ENCODE results near the gene TGM4. TPM values are rescaled to one million over a fixed set of nuclear protein-coding genes. Genes with fewer than 3 reads are reported as not detected.

TGM4 gene
- total RNA-seq, 1 experiment from 2014 or later = 0.61 TPM

DNA sequence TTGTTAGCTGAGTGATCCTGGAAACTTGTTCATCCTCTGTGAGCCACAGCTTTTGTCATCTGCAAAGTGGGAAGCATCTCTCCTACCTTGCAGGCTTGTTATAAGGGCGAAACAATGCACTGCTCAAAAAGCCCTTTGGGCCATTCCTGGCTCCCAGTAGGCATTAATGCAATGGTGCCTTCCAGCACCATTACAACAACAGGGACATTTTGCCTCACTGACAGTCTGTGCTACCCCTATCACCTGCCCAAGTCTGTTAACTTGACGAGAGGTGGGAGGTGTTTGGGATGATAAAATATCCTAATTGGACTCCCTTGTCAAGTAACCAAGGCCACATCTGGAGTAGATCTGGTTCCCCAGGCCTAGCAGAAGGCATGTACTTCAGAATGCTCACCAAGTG, 57.4 kb downstream of the TGM4 start:
- no TSS peak for BruUV-seq (replicated peaks)
- no peak overlapping the region for H2AFZ ChIP-seq
- CTCF ChIA-PET = no interaction called here
- H3K79me2 ChIP-seq (ENCODE audit: low read depth) = no peaks in the 10 kb centered on the region
- no peaks in the 10 kb centered on the region for H3K4me1 ChIP-seq (replicated peaks; ENCODE audit: insufficient read depth)
- no peak overlapping the region for H3K4me2 ChIP-seq
- no peak for DNase-seq
- H3K36me3 ChIP-seq (ENCODE audit: low read depth) = no peaks in the 10 kb centered on the region
- no peaks in the 10 kb centered on the region; the same call in 1 of the 2 replicates for H4K20me1 ChIP-seq (ENCODE audit: insufficient read depth)
- H3K27me3 ChIP-seq (ENCODE audit: insufficient read depth, low read depth) = no peaks in the 10 kb centered on the region
- intact Hi-C loops (cut with micrococcal nuclease; ENCODE audit: unreplicated experiment) = no loop called here
- H3K9me2 ChIP-seq (ENCODE audit: insufficient read depth) = no peaks in the 10 kb centered on the region
- H3F3A ChIP-seq (ENCODE audit: insufficient read depth, low read depth) = no peaks in the 10 kb centered on the region
- no peak for TF ChIP-seq EZH2 (IDR thresholded peaks at IDR 0.05; ENCODE audit: low read depth)
- TF ChIP-seq CTCF (conservative IDR thresholded peaks at IDR 0.05) = no peak
- POLR2A ChIA-PET (ENCODE audit: unreplicated experiment) = no interaction called here
- no peak overlapping the region for H3K4me3 ChIP-seq
- H3K27ac ChIP-seq = no peak overlapping the region
- H3K9me3 ChIP-seq (ENCODE audit: insufficient read depth, low read depth) = no peaks in the 10 kb centered on the region

DNA sequence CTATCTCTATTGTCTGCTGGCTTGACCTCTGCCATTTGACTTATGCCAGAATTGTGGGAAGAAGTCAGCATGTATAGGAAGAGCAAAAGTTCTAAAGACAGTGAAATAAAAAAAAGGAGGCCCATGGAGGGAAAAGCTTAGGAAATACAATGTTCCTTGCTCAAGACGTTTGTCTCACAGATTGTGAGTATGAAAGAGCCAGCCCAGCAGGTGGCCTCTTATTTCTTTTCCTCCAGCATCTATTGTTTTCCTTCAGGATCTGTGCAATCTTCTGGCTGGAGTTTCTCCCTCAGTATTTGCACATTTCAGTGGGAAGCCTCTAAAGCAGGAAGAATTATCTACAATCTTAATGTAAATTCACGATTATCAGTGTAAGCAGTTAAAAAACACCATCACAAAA, 57.9 kb downstream of the TGM4 start:
- no peaks in the 10 kb centered on the region; the same call in 1 of the 2 replicates for H4K20me1 ChIP-seq (ENCODE audit: insufficient read depth)
- no peaks in the 10 kb centered on the region for H3K9me3 ChIP-seq (ENCODE audit: insufficient read depth, low read depth)
- ChIA-PET CTCF (no interaction called here), POLR2A (ENCODE audit: unreplicated experiment) (no interaction called here)
- H3K4me3 ChIP-seq = no peak overlapping the region
- H3K27ac ChIP-seq = no peak overlapping the region
- no peaks in the 10 kb centered on the region for H3K4me1 ChIP-seq (replicated peaks; ENCODE audit: insufficient read depth)
- no peak for DNase-seq
- no peak overlapping the region for H2AFZ ChIP-seq
- no peak overlapping the region for H3K4me2 ChIP-seq
- no peaks in the 10 kb centered on the region for H3K9me2 ChIP-seq (ENCODE audit: insufficient read depth)
- no peaks in the 10 kb centered on the region for H3F3A ChIP-seq (ENCODE audit: insufficient read depth, low read depth)
- intact Hi-C loops (cut with micrococcal nuclease; ENCODE audit: unreplicated experiment) = no loop called here
- H3K27me3 ChIP-seq (ENCODE audit: insufficient read depth, low read depth) = no peaks in the 10 kb centered on the region
- BruUV-seq (replicated peaks) = no TSS peak
- TF ChIP-seq CTCF (conservative IDR thresholded peaks at IDR 0.05) (no peak), EZH2 (IDR thresholded peaks at IDR 0.05; ENCODE audit: low read depth) (no peak)
- H3K79me2 ChIP-seq (ENCODE audit: low read depth) = no peaks in the 10 kb centered on the region
- no peaks in the 10 kb centered on the region for H3K36me3 ChIP-seq (ENCODE audit: low read depth)

DNA sequence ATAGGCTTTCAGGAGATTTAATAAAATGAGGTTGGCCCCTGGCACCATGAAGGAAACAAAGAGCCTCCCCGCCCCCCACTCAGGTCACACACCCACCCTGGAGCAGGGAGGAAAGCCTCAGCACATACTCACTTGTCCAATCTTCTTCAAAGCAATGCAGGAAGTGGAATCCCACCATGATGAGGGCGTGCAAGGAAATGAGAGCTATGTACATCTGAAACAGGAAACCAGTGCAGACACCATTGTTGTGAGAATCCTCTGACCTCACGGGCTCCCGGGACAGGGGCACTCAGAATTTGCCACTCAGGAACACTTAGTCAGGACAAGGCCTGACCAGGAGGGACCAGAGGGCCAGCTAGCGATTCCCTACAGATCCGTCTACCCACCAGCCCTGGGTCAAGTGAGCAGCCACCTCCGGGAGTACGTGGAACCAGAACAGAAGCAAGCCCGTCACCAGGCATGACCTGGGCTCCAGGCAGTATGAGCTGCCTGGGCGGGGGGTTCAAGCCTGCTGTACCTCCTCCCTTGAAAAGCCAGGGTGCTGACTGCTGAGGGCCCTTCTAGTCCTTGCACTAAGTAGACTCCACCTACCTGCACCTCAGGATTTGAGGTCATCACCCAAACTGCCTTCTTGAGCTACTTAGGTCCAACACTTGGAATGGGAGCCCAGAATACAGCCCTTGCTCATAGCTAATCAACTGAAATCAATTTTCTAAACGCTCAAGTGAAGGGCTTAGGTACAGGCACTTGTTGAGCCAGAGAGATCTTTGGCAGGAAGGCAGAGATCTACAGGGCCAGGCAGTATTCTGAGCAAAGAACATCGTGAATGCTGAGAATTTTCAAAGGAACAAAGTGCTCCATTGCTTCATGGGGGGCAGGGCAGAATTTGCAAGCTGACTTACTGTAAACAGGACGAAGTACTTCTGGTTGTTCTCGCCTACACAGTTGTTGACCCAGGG, 58.9 kb downstream of the TGM4 start:
- no TSS peak for BruUV-seq (replicated peaks)
- no peak overlapping the region for H3K4me2 ChIP-seq
- no peaks in the 10 kb centered on the region; the same call in 1 of the 2 replicates for H4K20me1 ChIP-seq (ENCODE audit: insufficient read depth)
- H3F3A ChIP-seq (ENCODE audit: insufficient read depth, low read depth) = no peaks in the 10 kb centered on the region
- no peak for DNase-seq
- CTCF ChIA-PET = no interaction called here
- no peak overlapping the region for H3K4me3 ChIP-seq
- POLR2A ChIA-PET (ENCODE audit: unreplicated experiment) = no interaction called here
- no peaks in the 10 kb centered on the region for H3K9me2 ChIP-seq (ENCODE audit: insufficient read depth)
- H3K27me3 ChIP-seq (ENCODE audit: insufficient read depth, low read depth) = no peaks in the 10 kb centered on the region
- H3K27ac ChIP-seq = no peak overlapping the region
- H3K36me3 ChIP-seq (ENCODE audit: low read depth) = no peaks in the 10 kb centered on the region
- H2AFZ ChIP-seq = no peak overlapping the region
- intact Hi-C loops (cut with micrococcal nuclease; ENCODE audit: unreplicated experiment) = no loop called here
- no peaks in the 10 kb centered on the region for H3K4me1 ChIP-seq (replicated peaks; ENCODE audit: insufficient read depth)
- TF ChIP-seq CTCF (conservative IDR thresholded peaks at IDR 0.05) (no peak), EZH2 (IDR thresholded peaks at IDR 0.05; ENCODE audit: low read depth) (no peak)
- no peaks in the 10 kb centered on the region for H3K79me2 ChIP-seq (ENCODE audit: low read depth)
- H3K9me3 ChIP-seq (ENCODE audit: insufficient read depth, low read depth) = no peaks in the 10 kb centered on the region
